Hematopoietic multipotent progenitor cell treated with erythropoietin and hydrocortisone succinate and interleukin-3 and kit ligand, for 15 days (in vitro differentiated cells): ENCODE measurements around the gene ADARB2.

Experiments
- DNase-seq: peaks from one replicate; pipeline ENCODE4 v3.0.0-alpha.2; 2015; ENCODE audit warnings: low spot score

The ADARB2 gene

DNA sequence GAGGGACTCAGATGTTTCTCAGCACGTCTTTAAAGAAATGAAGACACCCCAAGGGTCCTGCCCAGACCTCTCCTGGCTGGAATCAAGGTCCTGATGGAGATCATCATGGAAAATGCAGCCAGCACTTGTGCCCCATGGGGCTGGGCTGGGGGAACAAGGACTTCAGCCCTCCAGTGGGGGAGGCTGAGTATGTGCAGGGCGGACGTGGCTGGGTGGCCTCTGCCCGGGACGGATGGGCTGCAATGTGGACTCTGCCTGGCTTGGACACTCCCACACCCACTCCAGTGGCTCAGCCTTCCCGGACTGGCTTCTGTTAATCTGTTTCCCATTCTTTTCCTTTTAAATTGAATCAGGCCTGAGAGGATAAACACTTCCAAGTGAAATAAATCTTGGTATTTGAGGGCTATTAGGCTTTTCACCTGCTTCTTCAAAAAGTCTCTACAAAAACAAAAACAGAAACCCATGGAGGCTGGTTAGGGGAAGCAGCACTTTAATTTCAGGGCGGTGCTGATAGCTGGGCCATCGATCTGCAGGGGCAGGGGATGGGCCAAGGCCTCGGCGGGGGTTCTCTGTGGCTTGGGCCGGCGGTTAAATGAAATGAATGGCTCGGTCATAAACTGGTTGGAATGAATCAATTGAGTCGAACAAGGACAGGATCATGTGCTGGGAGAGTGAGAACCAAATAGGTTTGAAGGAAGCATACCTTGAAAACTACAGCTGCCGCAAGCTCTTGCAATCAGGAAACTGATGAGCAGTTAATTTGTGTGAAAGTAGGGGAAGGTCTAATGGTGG lies 51.4 kb downstream of the ADARB2 start:
- no peak for DNase-seq

DNA sequence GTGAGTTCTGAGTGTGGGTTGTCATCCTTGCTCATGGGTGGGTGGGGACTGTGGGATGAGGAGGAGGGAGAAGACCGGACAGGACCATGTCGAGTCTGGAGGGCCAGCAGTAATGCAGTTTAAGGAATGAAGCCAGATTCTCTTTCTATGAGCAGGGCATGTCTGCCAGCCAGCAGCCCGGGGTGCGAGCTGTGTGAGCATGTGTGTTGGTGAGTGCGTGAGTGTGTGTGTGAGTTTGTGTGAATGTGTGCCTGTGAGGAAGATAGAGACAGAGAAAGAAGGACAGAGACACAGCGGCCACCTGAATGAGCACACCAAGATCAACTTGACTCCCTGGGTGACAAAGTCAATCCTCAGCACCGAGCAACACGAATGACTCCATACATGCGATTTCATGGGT lies 52.3 kb downstream of the ADARB2 start:
- DNase-seq: no peak

GRCh38 chr10:1683649-1684048 lies 53.7 kb downstream of the ADARB2 start:
- DNase-seq: no peak

DNA sequence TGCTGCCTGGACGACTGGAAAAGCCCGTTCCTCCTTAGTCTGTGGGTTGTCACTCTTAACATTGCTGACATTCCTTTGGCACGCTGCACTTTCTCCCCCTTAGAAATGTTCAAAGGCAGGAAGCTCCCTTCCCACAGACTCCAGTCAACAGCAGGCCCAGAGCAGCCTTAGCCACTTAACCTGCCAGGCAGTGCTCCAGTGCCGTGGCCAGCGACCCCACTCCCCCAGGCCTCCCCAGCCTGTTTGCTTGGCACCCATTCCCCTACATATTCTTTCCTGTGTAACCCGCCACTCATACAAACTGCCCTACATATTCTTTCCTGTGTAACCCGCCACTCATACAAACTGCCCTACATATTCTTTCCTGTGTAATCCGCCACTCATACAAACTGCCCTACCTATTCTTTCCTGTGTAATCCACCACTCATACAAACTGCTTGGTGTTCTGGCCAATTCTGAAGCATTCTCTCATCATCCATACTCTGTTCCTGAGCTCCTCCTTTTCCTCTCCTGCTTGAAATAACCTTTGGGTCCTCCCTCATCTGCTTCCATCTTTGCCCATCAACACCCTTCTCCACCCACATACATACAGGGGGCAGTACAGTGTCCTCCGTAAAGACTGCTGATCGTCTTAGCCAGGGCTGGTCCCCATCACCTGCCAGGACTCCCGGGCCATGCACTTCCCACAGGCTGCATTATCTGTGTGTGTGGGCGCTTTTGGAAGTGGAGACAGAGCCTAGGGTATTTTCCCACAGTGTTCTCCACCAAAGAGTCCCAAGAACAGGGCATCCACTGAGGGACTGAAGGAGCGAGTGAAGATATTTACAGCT lies 57.3 kb downstream of the ADARB2 start:
- DNase-seq: no peak

- DNase-seq: no peak
These were observed 59.2 kb downstream of the ADARB2 start for GRCh38 chr10:1678084-1678483.

DNA sequence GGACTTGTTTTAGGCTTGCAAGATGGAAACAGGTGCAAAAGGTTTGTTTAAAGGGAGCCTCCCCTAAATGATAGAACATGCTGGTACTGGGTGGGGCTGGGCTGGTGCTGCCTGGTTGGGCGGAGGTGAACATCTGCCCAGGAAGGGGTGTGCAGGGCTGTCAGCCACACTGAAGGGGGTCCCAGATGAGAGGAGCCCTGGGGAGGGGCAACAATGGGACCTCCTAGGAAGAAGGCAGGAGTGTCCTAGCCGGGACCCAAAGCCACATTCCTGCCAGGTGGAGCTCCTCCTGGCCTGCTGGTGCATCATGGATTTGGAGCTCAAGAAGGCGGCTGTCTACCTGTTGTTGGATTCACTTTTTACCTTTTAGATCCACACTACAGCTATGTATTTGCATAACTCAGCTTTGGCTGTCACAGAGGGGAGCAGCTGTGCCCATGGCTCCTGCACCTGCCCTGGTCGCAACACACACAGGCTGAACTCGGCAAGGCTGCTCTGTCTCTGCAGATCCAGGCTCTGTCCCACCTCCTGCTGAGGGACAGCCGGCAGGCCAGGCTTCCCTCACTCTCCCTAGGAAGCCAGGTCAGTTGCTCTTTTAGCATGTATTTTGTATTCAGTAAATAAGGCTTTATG lies 59.9 kb downstream of the ADARB2 start:
- DNase-seq: no peak

GRCh38 chr10:1674501-1674900 lies 62.8 kb downstream of the ADARB2 start:
- no peak for DNase-seq

- DNase-seq: no peak
These were observed 63.6 kb downstream of the ADARB2 start for GRCh38 chr10:1673568-1674345.

- no peak for DNase-seq
These were observed 65.1 kb downstream of the ADARB2 start for GRCh38 chr10:1672001-1672781.

DNA sequence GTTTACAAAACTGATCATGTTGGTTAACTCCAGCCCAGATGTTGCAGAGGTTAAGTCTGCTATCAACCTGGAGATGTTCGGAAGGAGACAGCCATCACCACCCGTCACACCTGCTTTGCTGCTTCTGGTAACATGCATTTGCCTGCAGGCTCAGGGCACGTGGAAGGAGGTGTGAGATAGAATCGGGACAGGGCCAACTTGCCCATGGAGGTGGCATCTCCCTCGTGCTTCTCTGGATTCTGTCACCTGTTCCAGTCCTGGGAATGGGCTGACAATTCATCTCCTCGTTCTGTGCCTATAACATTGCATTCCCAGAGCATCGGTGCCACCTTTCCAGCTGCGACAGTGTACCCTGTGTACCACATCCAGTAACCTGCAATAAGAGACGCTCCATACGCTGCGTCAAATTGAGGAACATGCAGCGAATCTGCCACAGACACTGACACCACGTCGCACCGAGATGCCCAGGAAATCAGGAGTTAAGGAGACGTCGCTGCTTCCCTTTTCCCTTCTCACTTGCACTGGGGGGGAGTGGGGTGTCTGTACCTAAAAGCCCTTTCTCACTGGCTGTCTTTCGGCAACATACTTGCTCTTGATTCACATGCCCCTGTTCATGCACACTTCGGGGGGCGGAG lies 65.8 kb downstream of the ADARB2 start:
- no peak for DNase-seq

DNA sequence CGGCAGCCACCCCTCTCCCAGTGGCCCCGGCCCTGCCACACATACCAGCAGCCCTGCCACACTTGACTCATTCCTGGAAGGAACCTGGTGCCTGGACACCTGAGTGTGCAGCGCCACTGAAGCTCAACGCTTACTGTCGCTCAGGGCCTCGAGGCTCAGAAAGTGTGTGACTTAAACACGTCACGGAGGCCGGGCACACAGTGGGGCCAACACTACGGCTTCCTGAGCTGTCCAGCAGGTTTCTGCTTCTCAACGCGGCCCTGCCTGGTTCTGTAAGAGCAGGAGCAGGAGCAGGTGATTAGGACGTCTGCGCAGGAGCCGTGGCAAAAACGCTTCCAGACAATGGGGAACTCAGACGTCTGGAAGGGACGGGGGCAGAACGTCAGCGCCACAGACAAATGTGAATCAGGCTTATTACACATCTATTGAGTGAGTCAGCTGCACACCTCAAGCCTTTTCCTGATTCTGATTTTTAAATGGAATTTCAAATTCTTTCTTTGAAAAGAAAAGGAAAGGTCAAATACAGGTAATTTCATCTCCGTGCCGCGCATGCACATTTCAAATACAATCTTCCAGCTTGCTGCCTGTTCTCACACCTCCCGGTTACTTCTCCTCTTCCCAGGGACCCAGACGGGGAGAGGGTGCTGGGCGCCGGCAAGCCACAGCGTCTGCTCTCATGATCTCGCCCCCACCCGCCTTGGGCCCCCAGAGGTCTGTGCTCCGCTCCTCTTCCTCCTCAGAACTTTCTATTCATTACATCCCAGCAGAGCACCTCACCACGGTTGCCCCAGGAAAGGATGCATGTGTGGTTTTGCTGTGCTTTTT lies 66.6 kb downstream of the ADARB2 start:
- DNase-seq: no peak

DNA sequence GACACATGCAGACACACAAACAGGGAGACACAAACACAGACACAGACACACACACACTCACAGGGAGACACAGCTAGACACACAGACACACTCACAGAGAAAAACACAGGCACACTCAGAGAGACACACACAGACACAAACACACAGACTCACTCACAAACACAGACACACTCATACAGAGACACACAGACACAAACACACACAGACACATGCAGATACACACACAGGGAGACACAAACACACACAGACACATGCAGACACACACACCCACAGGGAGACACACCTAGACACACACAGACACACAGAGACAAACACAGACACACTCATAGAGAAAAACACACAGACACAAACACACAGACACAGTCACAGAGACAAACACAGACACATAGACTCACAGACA lies 67.9 kb downstream of the ADARB2 start:
- no peak for DNase-seq

- DNase-seq: no peak
These were observed 68.9 kb downstream of the ADARB2 start for GRCh38 chr10:1668399-1668798.

DNA sequence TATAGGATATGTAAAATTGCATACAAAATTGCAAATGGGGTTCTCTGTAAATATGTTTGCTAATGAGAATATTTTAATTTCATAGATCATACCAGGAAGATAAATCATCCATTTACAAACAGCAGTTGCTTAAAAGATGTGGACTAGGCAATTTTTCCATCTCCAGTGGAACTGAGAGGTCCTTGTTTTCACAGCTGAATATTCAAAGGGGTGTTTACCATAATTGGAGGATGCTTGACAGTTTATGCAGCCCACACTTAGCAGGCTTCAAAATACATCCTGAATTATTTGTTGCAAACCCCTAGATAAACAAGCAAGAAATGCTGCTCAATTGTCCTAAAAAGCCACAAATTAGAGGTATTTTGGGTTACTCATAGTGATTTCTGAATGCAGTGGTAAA lies 69.9 kb downstream of the ADARB2 start:
- DNase-seq: no peak

DNA sequence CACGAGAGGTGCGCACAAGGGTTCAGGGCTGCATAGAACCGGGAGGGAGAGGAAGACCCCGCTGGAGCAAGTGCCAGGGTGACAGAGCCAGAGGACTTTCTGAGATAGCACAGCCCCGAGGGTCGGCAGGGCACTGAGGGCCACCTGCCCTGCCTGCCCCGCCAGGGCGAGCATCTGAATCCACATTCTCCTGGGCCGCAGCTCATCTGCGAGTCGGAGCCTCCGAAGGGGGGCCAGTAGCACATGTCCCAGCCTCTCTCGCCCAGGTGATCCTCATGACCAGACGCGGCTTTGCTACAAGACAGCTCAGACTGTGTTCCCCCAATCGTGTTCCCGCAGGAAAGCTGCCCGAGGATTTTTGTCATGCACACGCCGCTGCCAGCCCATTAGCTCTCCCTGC lies 71.2 kb downstream of the ADARB2 start:
- DNase-seq: no peak

DNA sequence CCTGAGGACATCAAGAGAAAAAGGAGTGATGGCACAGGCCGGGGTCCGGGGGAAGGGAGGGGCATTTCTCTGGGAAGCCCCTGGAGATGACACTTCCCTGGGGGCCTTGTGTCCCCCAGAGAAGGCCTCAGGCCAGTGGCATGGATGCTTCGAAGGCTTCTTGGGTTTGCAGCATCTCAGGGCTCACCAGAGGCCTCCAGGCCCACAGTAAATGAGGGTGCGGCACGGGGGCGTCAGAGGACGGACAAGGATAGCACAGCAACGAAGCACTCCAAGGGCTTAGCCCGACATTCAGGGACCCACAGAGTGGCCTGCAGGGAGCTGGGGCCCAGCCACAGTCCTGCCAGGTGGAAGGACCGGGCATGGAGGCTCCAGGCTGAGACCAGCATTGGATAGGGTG lies 71.6 kb downstream of the ADARB2 start:
- no peak for DNase-seq

DNA sequence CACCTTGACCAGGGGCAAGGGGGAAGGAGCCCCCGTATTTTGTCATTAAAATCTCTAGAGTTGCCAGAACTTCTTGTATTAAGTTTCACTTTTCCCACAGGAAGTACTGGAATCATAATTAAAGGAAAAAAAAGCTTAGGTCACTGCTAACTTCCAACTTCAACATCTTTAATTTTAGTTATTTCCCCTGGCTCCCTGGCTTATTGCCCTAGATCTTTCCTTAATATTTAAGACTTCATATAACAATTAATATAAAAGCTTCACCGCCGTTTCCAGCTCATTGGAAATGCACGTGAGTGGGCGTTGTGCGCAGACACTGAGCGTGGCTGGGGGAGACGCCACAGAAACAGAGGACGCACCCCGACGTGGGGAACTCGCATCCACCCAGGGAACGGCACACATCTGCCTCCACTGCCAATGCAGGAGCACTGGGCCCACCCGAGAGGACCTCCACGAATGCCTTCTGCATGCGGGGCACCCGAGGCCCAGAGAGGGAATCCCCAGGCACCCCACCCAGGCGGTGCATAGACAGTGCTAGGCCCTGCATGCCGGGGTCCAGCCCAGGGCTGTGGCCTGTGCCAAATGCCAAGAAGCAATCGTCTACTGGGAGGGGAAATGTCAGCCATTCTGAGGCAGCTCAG lies 72.2 kb downstream of the ADARB2 start:
- DNase-seq: no peak

- no peak for DNase-seq
These were observed 72.9 kb downstream of the ADARB2 start for GRCh38 chr10:1664333-1664964.

GRCh38 chr10:1663226-1663625 lies 74.1 kb downstream of the ADARB2 start:
- no peak for DNase-seq
